B cell (primary cell): ENCODE results near the gene ZNF385A.

ENCODE experiments used
- CTCF ChIP-seq: fragments of 200-600 bp; IDR thresholded peaks from one replicate; pipeline ENCODE4 v1.8.0; 2022; ENCODE audit warnings: antibody characterized with exemption, mild to moderate bottlenecking
- EZH2 ChIP-seq: IDR thresholded peaks from 2 replicates; pipeline ENCODE4 v1.6.1; 2012; ENCODE audit warnings: borderline replicate concordance, low read depth, mild to moderate bottlenecking, moderate library complexity, low read length; ENCODE audit not compliant: insufficient read depth, poor library complexity, severe bottlenecking

GRCh38 chr12:54413284-54414190 lies 29.0 kb upstream of the ZNF385A start:
- TF ChIP-seq CTCF (no peak), EZH2 (no peak)
